A549 (cell line): ENCODE results near the gene ACBD4. TPM values are rescaled to one million over a fixed set of nuclear protein-coding genes. Genes with fewer than 3 reads are reported as not detected.

Experiments
- ATAC-seq, 2 experiments: fragments of 200-7000 bp in 1 of 2; fragments of >200 bp in 1 of 2; cut with Nextera tagmentation in 1 of 2; cut with Tn5 transposase in 1 of 2; 3 replicates each; pipeline versions ENCODE4 v1.8.0 to v1.9.1; 2018 to 2020; ENCODE audit warnings: mild to moderate bottlenecking in 1 of 2, moderate library complexity in 1 of 2
- CTCF ChIA-PET: fragments of 300-600 bp; sonication (Branson Sonifier 250); formaldehyde crosslinking; extraction: SDS; loops from one replicate; lab custom pipeline; 2021; ENCODE audit warnings: antibody characterized with exemption, inconsistent platforms; lab: Yijun Ruan, JAX
- POLR2A ChIA-PET: fragments of 350-600 bp; formaldehyde crosslinking; extraction: SDS; loops from one replicate; lab custom pipeline; 2021; ENCODE audit warnings: antibody characterized with exemption, inconsistent platforms; lab: Yijun Ruan, JAX
- DNase-seq, 2 experiments: peaks; one replicate each; pipeline versions ENCODE4 v3.0.0 to v3.0.0-alpha.2; 2011 to 2016; ENCODE audit warnings: low read depth in 1 of 2, low spot score in 1 of 2
- FAIRE-seq: peaks from 2 replicates; lab custom pipeline; 2011; peaks lifted over from hg19 to GRCh38; lab: Jason Lieb, UNC
- H3K27ac ChIP-seq, 2 experiments: fragments of >200 bp; sonication (Bioruptor Twin); formaldehyde crosslinking; 3 replicates each; pipeline ENCODE4 v1.5.1; 2016 to 2017
- H3K4me1 ChIP-seq: fragments of >200 bp; sonication (Bioruptor Twin); formaldehyde crosslinking; 3 replicates; pipeline ENCODE4 v1.6.1; 2016
- H3K4me2 ChIP-seq: fragments of >200 bp; sonication (Bioruptor Twin); formaldehyde crosslinking; 3 replicates; pipeline ENCODE4 v1.6.1; 2016
- H3K4me3 ChIP-seq: fragments of >200 bp; sonication (Bioruptor Twin); formaldehyde crosslinking; 3 replicates; pipeline ENCODE4 v1.5.1; 2016
- H3K9me3 ChIP-seq: fragments of >200 bp; sonication (Bioruptor Twin); formaldehyde crosslinking; 3 replicates; pipeline ENCODE4 v1.6.1; 2016
- CEBPB ChIP-seq, 2 experiments: fragments of >200 bp in 1 of 2; sonication (Bioruptor Twin) in 1 of 2; formaldehyde crosslinking in 1 of 2; IDR thresholded peaks; 2 replicates each; pipeline ENCODE4 v1.6.1; 2012 to 2016
- EHF ChIP-seq: fragments of 250-450 bp; sonication (Bioruptor Pico); IDR thresholded peaks from 2 replicates; pipeline ENCODE4 v1.5.0; 2020; ENCODE audit warnings: mild to moderate bottlenecking
- EHMT2 ChIP-seq: fragments of 200-600 bp; sonication (generic); IDR thresholded peaks from 2 replicates; pipeline ENCODE4 v1.6.1; 2016; ENCODE audit warnings: antibody characterized with exemption, low read depth, mild to moderate bottlenecking, moderate library complexity
- FOSL2 ChIP-seq, 2 experiments: fragments of 450-650 bp in 1 of 2; fragments of >200 bp in 1 of 2; sonication (Bioruptor Twin) in 1 of 2; formaldehyde crosslinking; IDR thresholded peaks; 2 replicates each; pipeline versions ENCODE4 v1.5.0 to v1.6.1; 2016 to 2020; ENCODE audit warnings: mild to moderate bottlenecking in 1 of 2, moderate library complexity in 1 of 2
- FOXS1 ChIP-seq: fragments of 250-450 bp; sonication (Bioruptor Pico); IDR thresholded peaks from 2 replicates; pipeline ENCODE4 v1.5.0; 2020; ENCODE audit warnings: mild to moderate bottlenecking, moderate library complexity
- HOXA7 ChIP-seq: fragments of 250-450 bp; sonication (Bioruptor Pico); IDR thresholded peaks from 2 replicates; pipeline ENCODE4 v1.5.0; 2020; ENCODE audit warnings: mild to moderate bottlenecking, moderate library complexity
- HOXB5 ChIP-seq: fragments of 250-450 bp; sonication (Bioruptor Pico); IDR thresholded peaks from 2 replicates; pipeline ENCODE4 v1.5.0; 2020; ENCODE audit warnings: mild to moderate bottlenecking, moderate library complexity
- JUN ChIP-seq, 2 experiments: fragments of >200 bp; sonication (Bioruptor Twin); formaldehyde crosslinking; IDR thresholded peaks; 2 replicates in 1 of 2; 3 replicates in 1 of 2; pipeline ENCODE4 v1.6.1; 2016 to 2017
- KDM1A ChIP-seq: fragments of 200-600 bp; sonication (generic); IDR thresholded peaks from 2 replicates; pipeline ENCODE4 v1.6.1; 2016; ENCODE audit warnings: low read depth, mild to moderate bottlenecking
- MAZ ChIP-seq: fragments of 150-350 bp; IDR thresholded peaks from 2 replicates; pipeline ENCODE4 v1.6.1; 2014; ENCODE audit warnings: antibody characterized with exemption, low read depth, low read length, borderline replicate concordance
- MYC ChIP-seq: IDR thresholded peaks from 2 replicates; pipeline ENCODE4 v1.6.1; 2012; ENCODE audit warnings: mild to moderate bottlenecking, inconsistent platforms, low read length, improper control_type of control experiment, borderline replicate concordance
- NPAS2 ChIP-seq: fragments of 250-450 bp; sonication (Bioruptor Pico); IDR thresholded peaks from 2 replicates; pipeline ENCODE4 v1.8.0; 2022; ENCODE audit warnings: mild to moderate bottlenecking, moderate library complexity, borderline replicate concordance
- PHF8 ChIP-seq: fragments of 200-600 bp; sonication (generic); IDR thresholded peaks from 2 replicates; pipeline ENCODE4 v1.6.1; 2016; ENCODE audit warnings: low read depth, mild to moderate bottlenecking, antibody characterized with exemption, moderate library complexity, borderline replicate concordance
- POLR2A ChIP-seq: IDR thresholded peaks from 2 replicates; pipeline ENCODE4 v1.6.1; 2012; ENCODE audit warnings: mild to moderate bottlenecking, low read length
- RAD21 ChIP-seq, 2 experiments: fragments of >200 bp in 1 of 2; sonication (Bioruptor Twin) in 1 of 2; formaldehyde crosslinking in 1 of 2; IDR thresholded peaks in 1 of 2; conservative IDR thresholded peaks in 1 of 2; 2 replicates in 1 of 2; 3 replicates in 1 of 2; pipeline ENCODE4 v1.6.1; 2012 to 2018; ENCODE audit warnings: inconsistent platforms in 1 of 2
- RCOR1 ChIP-seq: fragments of 150-350 bp; IDR thresholded peaks from 2 replicates; pipeline ENCODE4 v1.6.1; 2014; ENCODE audit warnings: antibody characterized with exemption, low read length, low read depth
- RFX5 ChIP-seq: fragments of 450-650 bp; IDR thresholded peaks from 2 replicates; pipeline ENCODE4 v1.7.1; 2014; ENCODE audit warnings: antibody characterized with exemption, mild to moderate bottlenecking, moderate library complexity
- SMC3 ChIP-seq: fragments of >200 bp; sonication (Bioruptor Twin); formaldehyde crosslinking; IDR thresholded peaks from 3 replicates; pipeline ENCODE4 v1.6.1; 2018; ENCODE audit warnings: inconsistent platforms
- SREBF2 ChIP-seq: fragments of 450-650 bp; IDR thresholded peaks from 2 replicates; pipeline ENCODE4 v1.6.1; 2014; ENCODE audit warnings: mild to moderate bottlenecking, moderate library complexity
- TFCP2L1 ChIP-seq: fragments of 250-450 bp; sonication (Bioruptor Pico); IDR thresholded peaks from 2 replicates; pipeline ENCODE4 v1.5.0; 2021; ENCODE audit warnings: mild to moderate bottlenecking
- ZFP36 ChIP-seq: fragments of 450-650 bp; IDR thresholded peaks from 2 replicates; pipeline ENCODE4 v1.6.1; 2014; ENCODE audit warnings: borderline replicate concordance; ENCODE audit not compliant: partially characterized antibody
- WGBS: methylation state at CpG from one replicate; pipeline ENCODE4 v1.1.6; 2017; ENCODE audit errors: missing lambda C conversion rate; 5-methylcytosine and 5-hydroxymethylcytosine counted together
- polyA minus RNA-seq: library from RNA; depleted of rRNA, polyadenylated mRNA; stranded (reverse); fragments of >200 nt; gene quantifications from 2 replicates; pipeline ENCODE4 v1.2.3, GENCODE V29; 2011; rRNA and poly(A)+ RNA removed
- polyA plus RNA-seq, 4 experiments: library from polyadenylated mRNA; depleted of rRNA in 3 of 4; stranded (reverse); fragments of >200 nt; fragmentation: RNase III in 1 of 4; extraction: RNeasy Plus Mini Kit Qiagen cat#74134 plus additional on column Dnase treatment in 1 of 4; gene quantifications; 2 replicates in 3 of 4; 3 replicates in 1 of 4; pipeline ENCODE4 v1.2.3, GENCODE V29; 2011 to 2017
- TF ChIP-seq, protein P1 (sequence below): IDR thresholded peaks from 2 replicates; pipeline ENCODE4 v1.6.1; 2012
- TF ChIP-seq, protein P2 (sequence below): fragments of >200 bp; sonication (Bioruptor Twin); formaldehyde crosslinking; IDR thresholded peaks from 3 replicates; pipeline ENCODE4 v1.6.1; 2016
- TF ChIP-seq, protein P3 (sequence below): fragments of >200 bp; sonication (Bioruptor Twin); formaldehyde crosslinking; IDR thresholded peaks from 3 replicates; pipeline ENCODE4 v1.5.1; 2016
- TF ChIP-seq, protein P4 (sequence below): IDR thresholded peaks from 2 replicates; pipeline ENCODE4 v1.6.1; 2012; ENCODE audit warnings: low read depth, borderline replicate concordance
- TF ChIP-seq, protein P5 (sequence below): IDR thresholded peaks from 2 replicates; pipeline ENCODE4 v1.6.1; 2012

Gene ACBD4, protein sequence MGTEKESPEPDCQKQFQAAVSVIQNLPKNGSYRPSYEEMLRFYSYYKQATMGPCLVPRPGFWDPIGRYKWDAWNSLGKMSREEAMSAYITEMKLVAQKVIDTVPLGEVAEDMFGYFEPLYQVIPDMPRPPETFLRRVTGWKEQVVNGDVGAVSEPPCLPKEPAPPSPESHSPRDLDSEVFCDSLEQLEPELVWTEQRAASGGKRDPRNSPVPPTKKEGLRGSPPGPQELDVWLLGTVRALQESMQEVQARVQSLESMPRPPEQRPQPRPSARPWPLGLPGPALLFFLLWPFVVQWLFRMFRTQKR
- 11.2 and 11.4 TPM in 2 replicates for polyA plus RNA-seq (2011; rRNA removed)
- polyA plus RNA-seq (2012; cell fraction: cytosol; rRNA removed) = 9.6 and 13.5 TPM in 2 replicates
- polyA plus RNA-seq (2012; cell fraction: nucleus; rRNA removed) = 34.8 and 36.5 TPM in 2 replicates
- 13.0 to 14.8 TPM (median 13.7 TPM) in 3 replicates for polyA plus RNA-seq (2017; fragmentation: RNase III; extraction: RNeasy Plus Mini Kit Qiagen cat#74134 plus additional on column Dnase treatment)
- 10.6 and 12.4 TPM in 2 replicates for polyA minus RNA-seq

DNA sequence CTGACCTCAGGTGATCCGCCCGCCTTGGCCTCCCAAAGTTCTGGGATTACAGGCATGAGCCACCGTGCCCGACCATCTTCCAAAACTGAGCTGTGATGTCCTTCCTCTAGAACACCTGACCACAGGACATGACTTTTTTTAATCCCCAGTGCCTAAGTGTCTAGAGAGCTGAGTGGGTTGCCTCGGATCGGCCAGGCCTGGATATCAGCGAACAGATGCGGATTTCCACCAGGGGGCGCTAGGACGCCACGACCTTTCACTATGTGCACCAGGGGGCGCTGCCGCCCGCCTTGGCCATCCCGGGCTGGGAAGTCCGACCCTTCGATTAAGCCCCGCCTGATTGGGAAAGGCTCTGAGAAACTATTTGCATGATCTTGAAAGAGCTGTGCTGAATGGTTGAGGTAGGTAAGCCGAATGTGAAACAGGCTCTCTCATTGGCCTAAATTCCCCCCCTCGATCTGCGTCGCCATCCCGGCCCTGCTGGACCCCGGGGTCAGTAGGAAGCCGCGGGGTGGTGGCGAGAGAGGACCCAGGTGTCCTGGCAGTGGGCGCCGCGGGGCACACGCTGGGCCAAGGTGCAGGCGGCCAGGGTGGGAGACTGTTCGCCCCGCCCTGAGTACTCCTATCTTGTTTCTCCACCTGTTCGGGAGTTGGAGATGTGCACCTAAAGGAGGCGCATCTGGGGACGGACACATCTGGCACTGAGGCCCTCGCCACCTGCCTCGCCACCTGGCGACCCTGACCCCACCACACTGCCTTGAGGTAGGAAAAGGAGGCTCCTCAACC is at the start of gene ACBD4:
ACBD4 (plus strand) TSS at position 496 of the 786 bp plus-strand sequence. CDS start 458 bp downstream, outside the sequence.
- ChIA-PET CTCF (interaction anchor here (0.6 to 20.1 kb wide), 105 partner anchors 10 to 719 kb away, joined by 3 to 742 read pairs (median 5); partner anchors contain the start of genes C1QL1, DCAKD, GJC1 and HEXIM1), POLR2A (interaction anchor here (0.6 to 3.6 kb wide), 13 partner anchors 12 to 261 kb away, joined by 3 to 117 read pairs (median 4); partner anchors contain the start of genes HEXIM1, HEXIM2 and NMT1)
- Histone ChIP-seq H3K4me3 (peak within 1 kb of the TSS; percentile 55), H3K4me2 (peak within 1 kb of the TSS; percentile 92), H3K27ac (peak within 1 kb of the TSS; percentile 82 to 93), H3K4me1 (peaks cover 33% of the 10 kb centered on the region), H3K9me3 (no peaks in the 10 kb centered on the region)
- peak; percentile 59 to 78 for ATAC-seq
- 6% methylated on average over 37 of the region's 40 CpGs for WGBS
- peak; percentile 88; the same call in 1 of the 2 replicates for TF ChIP-seq MYC
- TF ChIP-seq HOXA7 (CRISPR knock-in tag) = no peak
- peak; percentile 91 for TF ChIP-seq MAZ
- no peak for TF ChIP-seq EHMT2
- TF ChIP-seq EHF = no peak
- peak; percentile 77 for TF ChIP-seq POLR2A
- TF ChIP-seq TFCP2L1 (CRISPR knock-in tag) = peak; percentile 27
- TF ChIP-seq, protein P1, sequence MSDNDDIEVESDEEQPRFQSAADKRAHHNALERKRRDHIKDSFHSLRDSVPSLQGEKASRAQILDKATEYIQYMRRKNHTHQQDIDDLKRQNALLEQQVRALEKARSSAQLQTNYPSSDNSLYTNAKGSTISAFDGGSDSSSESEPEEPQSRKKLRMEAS = peak; percentile 85
- TF ChIP-seq SMC3 = peak; percentile 100
- TF ChIP-seq, protein P2, sequence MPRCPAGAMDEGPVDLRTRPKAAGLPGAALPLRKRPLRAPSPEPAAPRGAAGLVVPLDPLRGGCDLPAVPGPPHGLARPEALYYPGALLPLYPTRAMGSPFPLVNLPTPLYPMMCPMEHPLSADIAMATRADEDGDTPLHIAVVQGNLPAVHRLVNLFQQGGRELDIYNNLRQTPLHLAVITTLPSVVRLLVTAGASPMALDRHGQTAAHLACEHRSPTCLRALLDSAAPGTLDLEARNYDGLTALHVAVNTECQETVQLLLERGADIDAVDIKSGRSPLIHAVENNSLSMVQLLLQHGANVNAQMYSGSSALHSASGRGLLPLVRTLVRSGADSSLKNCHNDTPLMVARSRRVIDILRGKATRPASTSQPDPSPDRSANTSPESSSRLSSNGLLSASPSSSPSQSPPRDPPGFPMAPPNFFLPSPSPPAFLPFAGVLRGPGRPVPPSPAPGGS = peak; percentile 64; the same call in 1 of the 3 replicates
- peak; percentile 62; the same call in 1 of the 2 replicates for TF ChIP-seq PHF8
- TF ChIP-seq JUN (IDR thresholded peaks at IDR 0.05) = peak in 1 of 2 experiments; percentile 69; a peak in 1 of 5 replicates
- TF ChIP-seq, protein P3, sequence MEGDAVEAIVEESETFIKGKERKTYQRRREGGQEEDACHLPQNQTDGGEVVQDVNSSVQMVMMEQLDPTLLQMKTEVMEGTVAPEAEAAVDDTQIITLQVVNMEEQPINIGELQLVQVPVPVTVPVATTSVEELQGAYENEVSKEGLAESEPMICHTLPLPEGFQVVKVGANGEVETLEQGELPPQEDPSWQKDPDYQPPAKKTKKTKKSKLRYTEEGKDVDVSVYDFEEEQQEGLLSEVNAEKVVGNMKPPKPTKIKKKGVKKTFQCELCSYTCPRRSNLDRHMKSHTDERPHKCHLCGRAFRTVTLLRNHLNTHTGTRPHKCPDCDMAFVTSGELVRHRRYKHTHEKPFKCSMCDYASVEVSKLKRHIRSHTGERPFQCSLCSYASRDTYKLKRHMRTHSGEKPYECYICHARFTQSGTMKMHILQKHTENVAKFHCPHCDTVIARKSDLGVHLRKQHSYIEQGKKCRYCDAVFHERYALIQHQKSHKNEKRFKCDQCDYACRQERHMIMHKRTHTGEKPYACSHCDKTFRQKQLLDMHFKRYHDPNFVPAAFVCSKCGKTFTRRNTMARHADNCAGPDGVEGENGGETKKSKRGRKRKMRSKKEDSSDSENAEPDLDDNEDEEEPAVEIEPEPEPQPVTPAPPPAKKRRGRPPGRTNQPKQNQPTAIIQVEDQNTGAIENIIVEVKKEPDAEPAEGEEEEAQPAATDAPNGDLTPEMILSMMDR = peak; percentile 100
- TF ChIP-seq, protein P4, sequence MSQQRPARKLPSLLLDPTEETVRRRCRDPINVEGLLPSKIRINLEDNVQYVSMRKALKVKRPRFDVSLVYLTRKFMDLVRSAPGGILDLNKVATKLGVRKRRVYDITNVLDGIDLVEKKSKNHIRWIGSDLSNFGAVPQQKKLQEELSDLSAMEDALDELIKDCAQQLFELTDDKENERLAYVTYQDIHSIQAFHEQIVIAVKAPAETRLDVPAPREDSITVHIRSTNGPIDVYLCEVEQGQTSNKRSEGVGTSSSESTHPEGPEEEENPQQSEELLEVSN = peak; percentile 92
- no peak for TF ChIP-seq FOSL2 (IDR thresholded peaks at IDR 0.05)
- TF ChIP-seq FOSL2 (CRISPR knock-in tag; IDR thresholded peaks at IDR 0.05) = 0 out of 2 replicates have a peak, but pooled peaks have one; percentile 8
- TF ChIP-seq, protein P5, sequence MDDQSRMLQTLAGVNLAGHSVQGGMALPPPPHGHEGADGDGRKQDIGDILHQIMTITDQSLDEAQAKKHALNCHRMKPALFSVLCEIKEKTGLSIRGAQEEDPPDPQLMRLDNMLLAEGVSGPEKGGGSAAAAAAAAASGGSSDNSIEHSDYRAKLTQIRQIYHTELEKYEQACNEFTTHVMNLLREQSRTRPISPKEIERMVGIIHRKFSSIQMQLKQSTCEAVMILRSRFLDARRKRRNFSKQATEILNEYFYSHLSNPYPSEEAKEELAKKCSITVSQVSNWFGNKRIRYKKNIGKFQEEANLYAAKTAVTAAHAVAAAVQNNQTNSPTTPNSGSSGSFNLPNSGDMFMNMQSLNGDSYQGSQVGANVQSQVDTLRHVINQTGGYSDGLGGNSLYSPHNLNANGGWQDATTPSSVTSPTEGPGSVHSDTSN = 0 out of 2 replicates have a peak, but pooled peaks have one; percentile 19
- no peak for TF ChIP-seq RCOR1
- TF ChIP-seq CEBPB (IDR thresholded peaks at IDR 0.05) = peak; percentile 40 to 84; a peak in 3 of 4 replicates
- TF ChIP-seq NPAS2 (CRISPR knock-in tag) = no peak
- peak; percentile 79 for TF ChIP-seq RFX5
- no peak for TF ChIP-seq HOXB5
- no peak for TF ChIP-seq FOXS1 (CRISPR knock-in tag)
- TF ChIP-seq RAD21 (conservative IDR thresholded peaks at IDR 0.05 in 1 of 2, IDR thresholded peaks at IDR 0.05 in 1 of 2) = peak; percentile 99 to 100
- TF ChIP-seq KDM1A = 0 out of 2 replicates have a peak, but pooled peaks have one; percentile 9
- peak; percentile 31; the same call in 1 of the 2 replicates for TF ChIP-seq SREBF2
- no peak for TF ChIP-seq ZFP36
- DNase-seq = peak; percentile 99 to 100
- FAIRE-seq = peak; percentile 99
